GM12873 (cell line): ENCODE results near the gene KCNIP1.

Experiments
- CTCF ChIP-seq: IDR thresholded peaks from 2 replicates; pipeline ENCODE4 v1.5.1; 2012; ENCODE audit warnings: low read depth, mild to moderate bottlenecking, moderate library complexity, low read length, control low read depth; ENCODE audit not compliant: insufficient read depth; ENCODE audit errors: missing control alignments

The KCNIP1 gene

DNA sequence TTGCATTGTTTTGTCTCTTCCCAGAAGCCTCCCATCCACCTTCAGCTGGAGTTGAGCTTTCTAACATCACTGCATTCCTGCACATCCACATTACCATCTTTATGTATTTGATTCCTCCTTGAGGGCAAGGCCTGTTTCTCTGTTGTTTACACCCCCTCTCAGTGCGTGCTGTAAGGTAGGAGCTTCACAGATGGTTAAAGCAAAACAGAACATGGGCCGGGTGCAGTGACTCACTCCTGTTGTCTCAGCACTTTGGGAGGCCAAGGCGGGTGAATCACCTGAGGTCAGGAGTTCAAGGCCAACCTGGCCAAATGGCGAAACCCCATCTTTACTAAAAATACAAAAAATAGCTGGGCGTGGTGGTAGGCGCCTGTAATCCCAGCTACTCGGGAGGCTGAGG lies 110.9 kb downstream of the KCNIP1 start:
- no peak for TF ChIP-seq CTCF

- TF ChIP-seq CTCF = no peak
Observed at GRCh38 chr5:170617533-170618490, 114.0 kb downstream of the KCNIP1 start.

DNA sequence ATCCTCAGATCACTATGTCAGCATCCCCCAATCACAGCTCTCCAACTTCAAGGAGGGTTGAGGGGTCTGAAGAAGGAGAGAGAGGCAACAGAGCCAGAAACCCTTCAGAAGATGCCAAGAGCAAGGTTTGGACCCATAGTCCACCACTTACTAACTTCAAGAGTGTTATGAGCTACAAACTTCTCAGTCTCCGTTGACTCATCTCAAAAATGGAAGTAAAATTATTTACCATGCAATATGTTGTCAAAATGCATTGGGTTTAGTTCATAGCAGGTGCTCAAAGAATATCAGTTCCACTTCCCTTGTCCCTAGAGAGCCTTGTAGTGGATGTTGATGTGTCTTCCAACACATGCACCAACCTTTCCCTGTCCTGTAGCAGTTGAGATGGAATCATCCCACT lies 116.0 kb downstream of the KCNIP1 start:
- no peak for TF ChIP-seq CTCF

GRCh38 chr5:170622933-170623332 lies 119.1 kb downstream of the KCNIP1 start:
- TF ChIP-seq CTCF = no peak

- TF ChIP-seq CTCF = peak; percentile 68
Observed at GRCh38 chr5:170623576-170624181, 119.9 kb downstream of the KCNIP1 start.

DNA sequence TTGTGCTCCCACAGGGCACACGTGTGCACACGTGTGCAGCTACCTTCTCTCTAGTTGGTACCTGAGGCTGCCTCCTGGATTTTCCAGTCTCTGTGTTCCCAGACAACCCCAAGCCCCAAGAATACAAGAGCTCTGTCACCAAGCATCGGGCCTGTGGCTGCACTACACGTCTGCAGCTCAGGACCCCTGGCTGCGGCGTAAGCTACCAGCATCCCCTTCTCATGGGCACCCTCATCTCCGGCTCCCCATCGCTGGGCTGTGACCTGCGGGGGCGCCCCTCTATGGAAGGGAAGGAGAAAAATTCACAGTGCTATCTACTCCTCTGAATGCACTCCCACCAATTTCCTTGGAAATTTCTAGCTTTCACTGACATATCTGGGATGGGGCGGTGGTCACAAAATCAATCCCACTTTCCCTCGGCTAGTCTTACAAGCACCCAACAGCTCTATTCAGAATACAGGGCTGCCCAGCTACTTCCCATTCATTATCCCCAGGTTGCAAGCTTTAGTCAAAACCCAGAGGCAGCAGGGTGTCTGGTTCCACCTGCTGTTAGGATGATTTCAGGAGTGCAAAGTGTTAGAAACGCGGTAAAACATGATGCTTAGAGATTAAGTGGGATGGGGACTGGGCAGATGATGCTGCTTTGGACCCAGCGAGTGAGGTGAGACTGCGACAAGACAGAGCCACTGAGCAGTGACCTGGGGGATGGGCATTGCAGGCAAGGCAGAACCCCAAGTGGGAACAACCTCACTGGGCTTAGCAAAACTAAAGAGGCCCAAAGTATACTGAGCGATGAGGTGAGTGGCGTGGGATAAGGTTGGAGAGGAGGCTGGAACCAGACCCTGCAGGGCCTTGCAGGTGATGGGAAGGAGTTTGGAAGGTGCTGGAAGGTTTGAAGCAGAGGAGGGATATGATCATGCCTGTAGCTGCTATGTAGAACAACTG lies 121.7 kb downstream of the KCNIP1 start:
- TF ChIP-seq CTCF = no peak

DNA sequence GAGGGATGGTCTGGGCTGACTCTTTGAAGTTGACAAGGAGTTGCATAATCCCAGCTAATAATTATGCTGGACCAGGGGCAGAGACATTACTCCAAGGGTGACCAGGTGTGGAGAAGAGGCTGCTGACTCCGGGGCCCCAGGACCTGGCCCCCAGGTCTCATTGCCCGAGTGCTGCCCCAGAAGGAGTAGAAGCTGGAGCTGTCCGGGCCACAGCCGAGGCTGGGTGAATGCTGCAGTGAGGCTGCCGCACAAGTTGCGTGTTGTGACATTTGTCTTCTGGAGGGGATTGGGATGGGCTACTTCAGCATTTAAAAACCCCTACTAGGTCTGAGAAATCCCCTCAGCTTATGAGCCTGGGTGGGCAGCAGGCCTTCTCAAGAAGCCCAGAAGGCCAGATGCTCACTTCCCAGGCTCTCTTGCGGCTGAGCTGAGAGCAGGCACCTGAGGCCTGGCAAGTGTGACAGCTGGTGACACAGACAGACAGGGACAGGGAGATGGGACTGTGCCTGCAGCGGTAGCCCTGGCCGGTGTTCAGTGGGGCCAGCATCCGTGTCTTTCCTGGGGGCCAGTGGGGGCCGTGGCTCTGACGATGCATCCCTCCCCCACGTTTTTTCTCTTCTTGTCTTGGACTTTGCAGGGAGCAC lies 122.8 kb downstream of the KCNIP1 start:
- no peak for TF ChIP-seq CTCF
